GM18909 (cell line): Measurements from ENCODE around the gene CDRT4.
"Not testable (repeated sequence)": the region's sequence is repeated elsewhere in the genome, so short reads cannot be mapped to it uniquely, and the experiment has no call there.

Experiments used
- ATAC-seq: cut with Tn5 transposase; IDR thresholded peaks from one replicate; pipeline ENCODE4 v1.9.1; 2021; ENCODE audit warnings: mild to moderate bottlenecking; ENCODE audit not compliant: unreplicated experiment, poor library complexity

CDRT4 gene

GRCh38 chr17:15462976-15463772, 4.2 kb downstream of the CDRT4 start:
- ATAC-seq = no peak

GRCh38 chr17:15457723-15458094, 9.7 kb downstream of the CDRT4 start:
- no peak for ATAC-seq

GRCh38 chr17:15456972-15457722, 10.3 kb downstream of the CDRT4 start:
- ATAC-seq = no peak

GRCh38 chr17:15456496-15456895, 10.9 kb downstream of the CDRT4 start:
- no peak for ATAC-seq

- ATAC-seq = no peak
Measured at GRCh38 chr17:15454346-15454745, 13.1 kb downstream of the CDRT4 start.

GRCh38 chr17:15453782-15454181, 13.6 kb downstream of the CDRT4 start:
- ATAC-seq = no peak

- ATAC-seq = no peak
Measured at GRCh38 chr17:15453246-15453645, 14.2 kb downstream of the CDRT4 start.

- no peak for ATAC-seq
Measured at GRCh38 chr17:15452746-15453145, 14.7 kb downstream of the CDRT4 start.

- ATAC-seq = no peak
Measured at GRCh38 chr17:15451680-15452079, 15.7 kb downstream of the CDRT4 start.

GRCh38 chr17:15448580-15448956, 18.9 kb downstream of the CDRT4 start:
- no peak for ATAC-seq

- no peak for ATAC-seq
Measured at GRCh38 chr17:15447928-15448579, 19.4 kb downstream of the CDRT4 start.

- ATAC-seq = no peak
Measured at GRCh38 chr17:15446036-15446435, 21.4 kb downstream of the CDRT4 start.

GRCh38 chr17:15444805-15445204, 22.6 kb downstream of the CDRT4 start:
- ATAC-seq = no peak

GRCh38 chr17:15442311-15443180, 24.9 kb downstream of the CDRT4 start:
- no peak for ATAC-seq

GRCh38 chr17:15441315-15441714, 26.1 kb downstream of the CDRT4 start:
- no peak for ATAC-seq

GRCh38 chr17:15440347-15440746, 27.1 kb downstream of the CDRT4 start:
- no peak for ATAC-seq

GRCh38 chr17:15439205-15439985, 28.0 kb downstream of the CDRT4 start:
- not testable (repeated sequence) for ATAC-seq

- ATAC-seq = no peak
Measured at GRCh38 chr17:15438491-15439105, 28.8 kb downstream of the CDRT4 start.

GRCh38 chr17:15437303-15437635, 30.2 kb downstream of the CDRT4 start:
- no peak for ATAC-seq
